ENCODE results near the gene CSNK1G3. TPM values are rescaled to one million over a fixed set of nuclear protein-coding genes. Genes with fewer than 3 reads are reported as not detected.

The CSNK1G3 gene
- total RNA-seq, 1 donor from 2014 or later = 66.0 TPM

DNA sequence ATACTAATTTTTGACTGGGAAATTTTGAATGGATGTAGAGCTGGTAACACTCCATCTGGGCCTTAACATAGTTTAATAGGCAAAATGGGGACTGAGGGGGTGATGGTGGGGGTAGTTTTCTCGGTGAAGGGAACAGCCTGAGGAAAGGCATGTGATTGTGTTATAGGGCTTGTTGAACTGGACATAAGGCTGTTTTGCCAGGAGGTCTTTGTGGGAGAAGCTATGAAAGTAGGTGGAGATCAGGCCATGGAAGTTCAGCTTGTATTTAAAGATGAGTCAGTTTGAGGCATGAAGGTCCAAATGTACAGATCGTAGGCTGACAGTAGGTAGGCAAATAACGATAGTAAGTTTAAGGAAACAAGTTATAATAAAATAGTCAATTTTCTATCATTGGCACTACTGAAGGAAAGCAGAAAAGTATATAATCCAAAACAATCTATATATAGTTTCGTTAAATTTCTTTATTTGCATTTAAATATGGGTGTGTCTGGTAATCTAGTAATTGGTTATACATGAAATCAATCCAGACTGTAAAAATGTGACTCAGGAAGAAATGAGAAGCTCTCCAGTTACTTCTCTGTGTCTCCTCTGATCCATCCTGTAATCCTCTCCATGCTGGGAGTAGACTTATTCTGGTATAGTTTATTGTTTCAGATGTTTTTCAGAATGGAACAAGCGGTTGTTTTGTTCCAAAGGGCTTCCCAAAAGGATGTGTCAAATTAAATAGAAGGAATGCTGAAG lies 2.8 kb downstream of the CSNK1G3 start:
- no peak for DNase-seq

DNA sequence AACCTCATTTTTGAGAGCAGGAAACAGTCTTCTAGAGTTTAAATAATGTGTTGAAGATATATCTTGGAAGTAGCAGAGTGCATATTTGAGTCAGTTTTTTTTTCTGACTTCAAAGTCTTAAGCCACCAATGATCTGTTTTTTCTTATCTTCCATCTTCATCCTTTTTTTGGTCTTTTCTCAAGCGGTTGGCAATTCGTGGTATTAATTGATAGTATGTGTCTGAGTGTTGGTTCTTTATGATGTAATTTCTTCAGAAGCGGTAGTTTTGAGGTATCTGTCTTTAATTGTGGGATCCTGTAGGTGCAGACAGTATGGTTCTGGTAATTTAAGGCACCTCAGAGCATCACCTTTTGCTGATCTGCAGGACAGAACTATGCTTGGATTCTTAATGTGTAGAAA lies 3.9 kb downstream of the CSNK1G3 start:
- DNase-seq = no peak

DNA sequence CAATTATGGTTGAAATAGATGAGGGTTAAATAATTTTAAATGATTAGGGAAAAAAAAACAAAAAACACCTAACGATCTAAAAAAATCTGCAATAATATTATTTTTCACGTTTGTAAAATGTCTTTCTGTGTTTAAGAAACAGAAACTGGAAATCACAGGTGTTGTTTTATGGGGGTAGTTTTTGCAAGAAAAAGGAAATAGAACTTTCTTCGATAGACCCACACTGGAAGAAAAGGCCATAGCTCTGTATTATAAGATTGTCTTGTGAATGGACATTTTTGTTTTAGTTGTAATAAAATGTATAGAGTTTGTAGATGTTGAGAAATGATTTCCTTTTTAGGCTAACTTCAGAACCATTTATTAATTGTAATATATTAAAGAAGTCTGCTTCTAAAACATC lies 5.5 kb downstream of the CSNK1G3 start:
- DNase-seq = no peak

DNA sequence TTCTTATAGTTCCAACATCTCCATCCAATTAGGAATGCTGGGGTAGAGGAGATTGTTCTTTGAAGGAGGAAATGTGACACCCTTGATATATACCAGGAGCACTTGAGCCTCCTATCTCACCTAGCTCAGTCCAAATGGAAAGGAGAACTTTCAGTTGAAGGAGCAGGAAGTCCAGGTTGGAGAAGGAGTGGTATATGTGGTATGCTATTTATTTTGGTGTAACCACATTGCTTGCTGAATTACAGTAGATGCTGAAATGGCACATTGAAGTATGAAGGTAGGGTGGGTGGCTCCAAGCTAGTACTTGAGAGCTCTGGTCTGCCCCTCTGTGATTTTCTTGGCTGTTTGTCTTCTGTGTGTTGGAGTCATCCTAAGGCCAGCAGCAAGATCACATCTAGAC lies 6.1 kb downstream of the CSNK1G3 start:
- no peak for DNase-seq

DNA sequence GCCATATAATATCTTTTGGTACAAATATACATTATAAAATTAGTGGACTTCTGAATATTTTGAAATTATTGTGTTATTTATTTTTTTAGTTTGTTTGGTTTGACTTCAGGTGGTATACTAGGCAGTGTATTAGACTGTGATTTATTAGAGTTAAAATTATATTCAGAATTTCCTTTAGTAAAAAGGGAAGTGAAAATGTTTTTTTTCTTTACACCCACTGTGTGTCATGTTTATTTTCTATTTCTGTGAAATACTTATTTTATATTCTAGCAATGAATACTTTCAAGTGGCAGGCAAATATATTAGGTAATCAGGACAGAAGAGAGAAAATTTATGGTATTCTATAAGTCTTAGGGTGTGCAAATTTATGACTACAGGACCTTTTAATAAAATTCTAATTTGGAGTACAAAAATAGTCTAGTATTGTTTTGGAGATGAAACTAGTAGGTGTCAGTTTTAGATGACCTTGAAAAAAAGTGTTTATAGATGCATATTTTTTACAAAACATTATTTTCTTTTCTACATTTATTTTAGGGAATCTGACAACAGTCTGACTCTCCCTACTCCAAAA lies 8.8 kb downstream of the CSNK1G3 start:
- DNase-seq = no peak

DNA sequence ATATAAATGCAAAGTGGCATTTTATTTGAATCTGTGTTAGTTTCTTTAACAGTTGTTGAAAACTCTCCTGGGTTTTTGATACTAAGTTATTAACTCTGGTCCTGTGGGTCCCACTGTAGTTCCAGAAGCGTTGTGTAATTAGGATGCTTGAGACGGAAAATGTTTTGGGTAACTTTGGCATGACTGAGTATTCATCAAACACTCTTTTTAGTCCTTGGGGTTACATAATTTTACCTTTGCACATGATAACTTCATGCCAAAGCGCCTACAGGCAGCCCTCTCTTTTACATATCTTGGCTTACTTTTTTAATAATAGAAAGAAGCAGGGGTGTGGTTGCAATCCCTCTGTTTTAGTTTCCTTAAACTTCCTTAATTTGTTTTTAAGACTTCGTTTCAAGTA lies 12.2 kb downstream of the CSNK1G3 start:
- no peak for DNase-seq

DNA sequence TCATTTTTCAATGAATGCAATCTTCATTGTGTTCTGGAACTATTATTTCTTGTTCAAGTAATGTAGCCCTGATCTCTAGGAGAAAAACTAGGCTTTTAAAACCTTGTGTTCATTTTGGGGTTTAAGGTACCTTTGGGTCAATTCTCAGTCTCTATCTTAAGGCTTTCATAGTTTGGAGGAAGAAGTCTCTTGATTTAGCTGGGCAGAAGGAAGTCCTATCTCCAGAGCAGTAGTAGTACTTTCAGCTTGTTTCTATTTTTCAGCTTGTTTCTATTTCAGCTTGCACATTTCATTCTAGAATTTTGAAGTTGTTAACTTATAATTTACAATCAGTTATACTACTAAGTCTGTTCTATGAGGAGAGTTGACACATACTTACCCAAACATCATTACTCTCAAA lies 15.2 kb downstream of the CSNK1G3 start:
- DNase-seq = no peak

DNA sequence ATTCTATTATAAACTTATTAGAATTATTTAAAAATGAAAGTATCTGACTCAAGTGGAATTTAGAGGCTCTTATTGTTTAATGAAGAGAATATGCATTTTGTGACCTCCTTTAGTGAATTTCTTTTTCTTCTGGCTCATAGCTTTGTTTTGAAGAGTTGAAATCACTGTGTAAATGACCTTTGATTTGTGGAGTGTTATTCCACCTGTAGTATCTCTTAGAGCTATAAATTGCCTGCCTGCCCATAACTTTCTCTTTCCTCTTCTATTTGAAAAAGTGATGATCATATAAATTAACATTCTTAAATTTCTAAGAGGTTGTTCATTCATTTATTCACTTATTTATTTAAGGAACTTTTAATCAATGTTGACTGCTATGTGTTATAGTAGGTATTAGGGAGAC lies 16.1 kb downstream of the CSNK1G3 start:
- DNase-seq = no peak

DNA sequence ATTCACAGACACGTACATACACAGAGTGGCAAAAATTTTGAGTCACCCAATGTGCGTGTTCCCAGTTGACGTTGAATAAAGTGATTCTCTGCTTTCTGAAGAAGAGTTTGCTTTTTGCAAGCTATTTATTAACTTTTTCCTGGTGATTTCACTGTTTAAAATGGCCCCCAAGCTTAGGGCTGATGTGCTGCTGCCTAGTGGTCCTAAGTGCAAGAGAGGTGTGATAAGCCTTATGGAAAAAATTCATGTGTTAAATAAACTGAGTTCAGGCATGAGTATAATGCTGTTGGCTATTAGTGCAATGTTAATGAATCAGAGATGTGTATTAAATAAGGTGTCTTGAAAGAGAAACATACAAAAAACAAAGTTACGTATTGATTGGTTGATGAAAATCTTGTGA lies 16.9 kb downstream of the CSNK1G3 start:
- DNase-seq = no peak

DNA sequence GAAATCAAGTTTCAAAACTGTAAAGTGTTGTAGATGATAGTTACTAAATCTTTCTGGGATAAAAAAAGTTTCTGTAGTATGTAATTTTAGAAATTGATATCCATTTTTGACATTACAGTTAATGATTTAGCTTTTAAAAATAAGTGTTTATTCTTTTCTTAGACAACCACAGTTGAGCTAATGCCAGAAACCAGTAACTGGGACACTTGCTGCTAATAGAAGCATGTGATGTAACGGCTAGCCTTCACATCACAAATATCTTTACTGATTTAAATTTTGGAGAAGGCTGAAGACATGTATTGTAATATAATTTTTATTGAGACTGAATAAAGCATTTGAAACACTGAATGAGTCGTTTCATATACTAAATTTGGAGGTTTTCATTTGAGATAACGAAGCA lies 18.8 kb downstream of the CSNK1G3 start:
- no peak for DNase-seq

DNA sequence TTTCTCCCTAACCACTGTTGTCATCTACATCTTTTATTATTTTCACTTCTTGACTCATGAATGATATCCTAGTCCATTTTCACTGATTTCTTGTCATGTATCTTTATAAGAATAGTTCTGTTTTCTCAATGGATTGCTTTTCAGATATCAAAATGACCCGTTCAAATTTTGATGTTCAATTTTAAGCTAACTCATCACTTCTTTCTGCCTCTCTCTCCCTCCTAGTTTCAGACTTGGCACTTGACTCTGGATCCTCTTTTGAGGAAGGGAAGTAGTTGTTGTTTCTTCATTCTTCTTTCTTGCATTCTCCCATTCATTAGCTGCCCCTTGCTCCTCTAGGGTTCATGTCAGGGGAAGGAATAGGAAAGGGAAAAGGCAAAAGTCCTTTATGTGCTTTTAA lies 23.7 kb downstream of the CSNK1G3 start:
- no peak for DNase-seq

DNA sequence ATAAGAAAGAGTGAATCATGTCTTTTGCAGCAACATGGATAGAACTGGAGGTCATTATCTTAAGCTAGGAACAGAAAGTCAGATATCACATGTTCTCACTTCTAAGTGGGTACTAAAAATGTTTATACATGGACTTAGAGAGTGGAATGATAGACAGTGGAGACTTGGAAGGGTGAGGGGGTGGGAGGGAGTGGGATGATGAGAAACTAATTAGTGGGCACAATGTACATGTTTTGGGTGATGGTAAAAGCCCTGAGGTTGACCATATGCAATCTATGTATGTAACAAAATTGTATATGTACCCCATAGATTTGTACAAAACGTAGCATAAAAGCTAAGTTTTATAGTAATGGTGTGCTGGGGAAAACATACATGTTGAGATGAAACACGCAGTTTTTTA lies 25.3 kb downstream of the CSNK1G3 start:
- no peak for DNase-seq

DNA sequence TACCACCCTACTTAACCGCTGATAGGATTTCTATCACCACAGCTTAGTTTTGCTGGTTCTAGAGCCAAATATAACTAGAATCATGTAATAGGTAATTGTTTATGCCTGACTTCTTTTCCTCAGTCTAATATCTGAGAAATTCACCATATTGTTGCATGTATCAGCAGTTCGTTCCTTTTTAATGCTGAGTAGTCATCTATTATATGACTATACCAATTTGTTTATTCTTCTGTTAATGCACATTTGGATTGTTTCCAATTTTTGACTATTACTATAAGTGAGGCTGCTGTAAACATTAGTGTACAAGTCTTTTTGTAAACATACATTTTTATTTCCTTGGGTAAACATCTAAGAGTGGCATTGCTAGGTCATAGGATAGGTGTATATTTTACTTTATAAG lies 25.9 kb downstream of the CSNK1G3 start:
- DNase-seq = no peak

DNA sequence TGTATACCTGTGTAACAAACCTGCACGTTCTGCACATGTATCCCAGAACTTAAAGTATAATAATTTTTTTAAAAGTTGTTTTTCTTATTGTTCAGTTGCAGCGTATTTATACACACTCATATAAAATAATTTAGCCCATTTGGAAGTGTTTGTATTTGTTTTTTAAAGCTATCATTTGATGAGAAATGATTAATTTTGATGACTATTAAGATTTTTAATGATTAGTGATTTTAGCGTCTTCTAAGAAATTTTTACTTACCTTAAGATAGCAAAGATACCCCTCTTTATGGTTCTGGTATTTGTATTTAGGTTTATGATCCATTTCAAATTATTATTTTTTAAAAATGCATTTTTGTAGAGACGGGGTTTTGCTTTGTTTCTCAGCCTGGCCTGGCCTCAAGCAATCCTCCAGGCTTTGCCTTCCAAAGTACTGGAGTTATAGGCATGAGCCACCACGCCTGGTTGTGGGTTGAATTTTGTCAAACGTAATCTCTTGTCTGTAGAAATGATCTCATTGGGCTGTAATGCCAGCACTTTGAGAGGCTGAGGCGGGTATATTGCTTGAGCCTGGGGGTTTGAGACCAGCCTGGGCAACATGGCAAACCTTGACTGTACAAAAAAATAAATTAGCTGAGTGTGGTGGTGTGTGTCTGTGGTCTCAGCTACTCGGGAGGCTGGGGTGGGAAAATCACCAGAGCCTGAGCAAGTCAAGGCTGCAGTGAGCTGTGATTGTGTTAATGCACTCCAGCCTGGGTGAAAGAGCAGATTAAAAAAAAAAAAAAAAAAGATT lies 26.9 kb downstream of the CSNK1G3 start:
- DNase-seq = no peak

DNA sequence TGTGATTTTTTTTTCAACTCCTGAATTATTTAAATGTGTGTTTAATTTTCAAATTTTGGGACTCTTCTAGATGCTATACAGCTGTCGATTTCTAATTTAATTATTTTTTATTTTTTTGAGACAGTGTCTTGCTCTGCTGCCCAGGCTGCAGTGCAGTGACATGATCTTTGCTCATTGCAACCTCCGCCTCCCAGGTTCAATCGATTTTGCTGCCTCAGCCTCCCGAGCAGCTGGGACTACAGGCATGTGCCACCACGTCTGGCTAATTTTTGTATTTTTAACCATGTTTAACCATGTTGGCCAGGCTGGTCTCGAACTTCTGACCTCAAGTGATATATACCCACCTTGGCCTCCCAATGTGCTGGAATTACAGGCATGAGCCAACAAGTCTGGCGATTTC lies 28.6 kb downstream of the CSNK1G3 start:
- DNase-seq = no peak

DNA sequence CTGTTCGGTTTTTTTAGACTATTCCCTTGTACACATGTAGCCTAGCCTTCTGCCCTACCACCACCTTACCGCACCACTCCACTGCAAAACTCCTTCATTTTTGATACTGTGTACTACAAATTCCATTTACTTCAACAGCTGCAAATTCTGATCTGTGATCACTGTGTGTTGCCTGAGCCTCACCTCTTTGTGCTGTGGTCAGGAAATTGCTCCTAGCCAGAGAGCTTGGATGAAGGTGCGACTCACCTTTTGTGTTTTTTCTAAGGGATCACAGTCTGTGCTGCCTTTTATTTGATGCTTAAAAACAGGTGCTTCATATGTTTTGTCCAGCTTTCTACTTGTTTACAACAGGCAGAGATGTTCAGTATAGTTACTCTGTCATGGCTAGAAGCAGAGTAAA lies 31.5 kb downstream of the CSNK1G3 start:
- peak; percentile 5 for DNase-seq

DNA sequence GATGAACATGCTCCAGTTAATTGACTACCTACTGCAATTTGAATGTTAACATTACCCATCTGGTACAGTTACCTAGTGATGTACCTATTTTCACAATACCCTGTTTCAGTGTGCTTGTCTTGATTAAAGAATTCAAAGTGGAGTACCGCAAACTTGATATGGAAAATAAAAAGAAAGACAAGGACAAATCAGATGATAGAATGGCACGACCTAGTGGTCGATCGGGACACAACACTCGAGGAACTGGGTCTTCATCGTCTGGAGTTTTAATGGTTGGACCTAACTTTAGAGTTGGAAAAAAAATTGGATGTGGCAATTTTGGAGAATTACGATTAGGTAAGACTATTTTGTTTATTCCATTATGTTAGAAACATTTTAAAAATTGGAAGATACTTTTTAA lies 33.5 kb downstream of the CSNK1G3 start:
- peak; percentile 51 for DNase-seq

DNA sequence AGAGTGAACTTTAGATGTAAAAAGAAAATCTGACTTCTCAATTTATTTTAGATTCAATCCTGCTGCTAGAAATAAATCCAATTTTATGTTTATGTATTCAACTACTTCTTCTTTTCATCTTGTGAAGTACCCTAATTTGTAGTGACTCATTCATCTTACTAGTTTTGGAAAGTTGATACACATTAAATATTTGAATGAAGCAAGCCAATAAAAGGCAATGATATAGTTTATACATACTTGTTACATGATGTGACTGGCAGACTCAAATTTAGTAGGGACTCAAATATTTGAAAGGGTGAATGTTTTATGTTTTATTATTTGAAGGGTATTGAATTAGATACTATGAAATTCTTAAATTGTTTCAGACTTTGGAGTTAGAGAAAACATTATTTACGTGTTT lies 34.7 kb downstream of the CSNK1G3 start:
- no peak for DNase-seq

DNA sequence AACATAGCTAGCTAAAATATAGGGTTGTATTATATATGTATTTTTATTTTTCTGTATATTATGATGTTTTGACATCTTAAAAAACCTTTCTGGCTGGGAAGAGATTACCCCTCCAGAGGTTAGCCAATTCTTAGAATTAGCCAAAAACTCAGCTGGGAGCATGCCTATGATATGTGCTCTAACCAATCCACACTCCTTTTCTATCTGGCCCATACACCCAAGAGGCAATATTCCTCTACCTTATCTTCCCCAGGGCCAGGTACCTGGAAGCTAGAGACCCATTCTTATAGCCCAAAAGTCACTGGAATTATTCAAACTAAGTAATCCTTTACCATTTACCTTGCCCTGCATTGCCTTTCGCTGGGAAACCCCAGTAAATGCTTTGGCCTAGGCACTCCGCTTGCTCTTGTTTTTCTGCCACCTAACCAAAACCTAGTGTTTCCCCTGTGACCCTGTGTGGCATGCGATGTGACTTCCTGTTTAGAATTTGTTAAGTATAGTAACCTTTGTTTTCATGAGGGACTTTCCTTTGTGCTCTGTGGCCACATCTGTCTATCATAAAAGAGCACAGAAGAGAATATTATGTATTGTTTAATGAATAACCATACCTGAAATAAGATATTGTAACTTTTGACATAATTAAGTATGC lies 37.4 kb downstream of the CSNK1G3 start:
- peak; percentile 9 for DNase-seq

DNA sequence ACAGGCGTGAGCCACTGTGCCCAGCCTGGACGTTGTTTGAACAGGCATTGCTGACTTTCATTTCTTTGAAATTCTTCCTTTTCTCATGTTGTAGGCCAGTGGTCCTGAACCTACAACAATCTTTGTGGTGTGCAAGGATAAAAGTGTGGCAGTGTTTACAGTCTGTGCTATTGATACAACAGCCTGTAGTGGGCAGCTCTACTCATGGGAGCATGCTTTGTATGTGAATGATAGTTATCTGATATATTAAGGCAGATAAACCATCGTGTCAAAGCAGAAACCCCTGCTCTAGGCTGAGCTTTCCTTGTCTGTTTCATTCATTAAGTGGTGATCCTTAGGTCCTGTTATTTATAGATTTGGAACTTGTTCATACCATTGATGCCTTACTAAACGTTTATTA lies 42.6 kb downstream of the CSNK1G3 start:
- DNase-seq = no peak

DNA sequence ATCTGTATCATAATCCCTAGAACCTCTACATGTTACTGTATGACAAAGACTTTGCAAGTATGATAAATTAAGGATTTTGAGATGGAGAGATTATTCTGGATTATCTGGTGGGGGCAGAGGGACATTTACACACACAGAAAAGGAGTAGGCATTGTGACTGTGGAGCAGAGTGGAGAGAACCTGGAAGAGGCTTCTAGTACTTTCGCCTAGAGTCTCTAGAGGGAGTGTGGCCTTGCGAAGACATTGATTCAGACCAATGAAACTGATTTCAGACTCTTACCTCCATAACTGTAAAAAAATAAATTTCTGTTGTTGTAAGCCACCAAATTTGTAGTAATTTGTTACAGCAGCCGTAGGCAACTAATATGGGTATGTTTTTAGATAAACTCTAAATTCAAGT lies 45.9 kb downstream of the CSNK1G3 start:
- no peak for DNase-seq

DNA sequence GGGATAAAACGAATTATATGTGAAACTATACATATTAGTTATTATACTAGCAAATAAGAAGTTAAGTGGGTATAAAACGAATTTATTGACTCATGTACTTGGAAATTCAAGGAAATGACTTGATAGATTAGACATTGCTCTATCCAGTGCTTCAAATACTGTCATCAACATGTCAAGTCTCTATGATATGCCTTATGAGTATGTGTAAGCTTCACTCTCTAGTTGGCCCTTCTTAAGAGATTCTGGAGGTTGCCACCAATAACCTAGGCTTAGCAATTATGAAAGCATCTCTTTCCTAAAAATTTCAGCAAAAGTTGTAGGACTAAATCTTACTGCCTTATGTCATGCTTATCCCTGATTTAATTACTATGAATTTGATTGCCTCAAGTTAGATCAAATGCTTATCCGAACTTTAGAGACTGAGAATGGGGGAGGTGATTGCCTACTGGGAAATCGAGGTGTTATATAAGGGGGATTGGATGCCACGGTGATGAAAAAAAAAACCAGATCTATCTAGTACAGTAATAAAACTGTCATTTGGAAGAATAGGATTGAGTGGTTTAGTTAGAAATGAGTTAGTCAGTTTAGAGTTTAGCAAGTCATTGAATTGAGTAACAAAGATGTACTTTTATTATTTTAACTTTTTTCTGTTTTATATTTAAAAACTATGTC lies 46.9 kb downstream of the CSNK1G3 start:
- DNase-seq = no peak

DNA sequence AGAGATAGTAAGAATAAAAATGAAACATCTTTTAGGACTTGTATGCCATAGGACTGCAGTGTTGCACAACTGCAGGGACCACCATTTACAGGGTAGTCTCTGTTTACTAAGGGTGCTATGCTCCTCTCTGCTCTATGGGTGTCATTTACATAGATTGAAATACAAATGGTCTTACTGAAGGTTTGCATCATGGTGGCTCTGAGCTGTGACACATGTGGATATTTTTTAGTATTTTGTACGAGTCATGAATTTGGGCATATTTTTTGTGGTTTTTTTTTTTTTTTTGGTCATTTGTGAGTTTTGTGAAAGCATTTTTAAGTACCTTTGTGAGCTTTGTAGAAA lies 47.4 kb downstream of the CSNK1G3 start:
- DNase-seq = no peak
